ENCODE data around the gene ZNF69.

GRCh38 chr19:11881151-11881800 lies 6.3 kb upstream of the ZNF69 start:
- peak; percentile 82 for TF ChIP-seq CTCF (IDR thresholded peaks at IDR 0.05; ENCODE audit: low read length)
- TF ChIP-seq EZH2 (optimal IDR thresholded peaks at IDR 0.05; ENCODE audit: low read depth, low read length) = no peak
